GM21825 (cell line): Measurements from ENCODE around the gene SKP1.
"Not testable (repeated sequence)": the region's sequence is repeated elsewhere in the genome, so short reads cannot be mapped to it uniquely, and the experiment has no call there.

ENCODE experiments used
- ATAC-seq: cut with Tn5 transposase; IDR thresholded peaks from one replicate; pipeline ENCODE4 v1.9.1; 2021; ENCODE audit warnings: mild to moderate bottlenecking, moderate library complexity; ENCODE audit not compliant: unreplicated experiment

SKP1 gene

GRCh38 chr5:134176511-134177368, at the start of gene SKP1:
Gene SKP1, minus strand, starts transcription at chr5:134176950. Its CDS starts 2,928 bp downstream, at chr5:134174022.
- ATAC-seq, result peak; percentile 76

DNA sequence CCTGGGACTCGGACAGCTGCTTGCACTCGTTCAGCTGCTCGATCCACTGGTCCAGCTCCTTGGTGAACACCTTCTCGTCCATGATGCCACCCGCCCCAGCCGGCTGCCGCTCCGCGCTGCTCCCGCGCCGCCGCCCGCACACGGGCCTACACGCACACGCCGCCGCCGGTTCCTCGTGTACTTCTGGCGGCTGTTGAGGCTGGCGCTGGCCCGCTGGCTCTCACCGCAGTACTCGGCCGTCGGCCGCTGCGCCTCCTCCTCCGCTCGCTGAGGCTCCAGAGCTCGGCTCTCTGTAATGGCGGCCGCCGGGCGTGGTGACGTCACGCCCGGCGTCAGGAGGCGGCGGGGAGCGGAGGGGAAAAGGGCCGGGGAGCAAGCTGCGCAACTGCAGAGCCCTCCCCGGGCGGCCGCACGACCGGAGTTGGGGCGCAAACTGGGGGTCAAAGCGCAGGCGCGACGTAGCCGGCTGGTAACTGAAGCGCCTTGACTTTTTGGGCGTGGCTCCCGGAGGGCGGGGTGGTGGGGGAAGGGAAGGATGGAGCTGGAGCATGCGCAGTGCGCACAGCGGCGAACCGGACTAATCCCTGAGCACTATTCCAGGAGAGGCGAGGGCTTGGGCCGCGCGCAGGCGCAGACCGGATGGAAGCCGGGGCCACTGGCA, 49.2 kb upstream of the SKP1 start, which contains the start of gene PPP2CA:
TSS of gene PPP2CA (minus strand) at position 294 of the 661 bp plus-strand sequence. CDS start at position 82, 212 bp downstream.
- peak; percentile 74 for ATAC-seq

DNA sequence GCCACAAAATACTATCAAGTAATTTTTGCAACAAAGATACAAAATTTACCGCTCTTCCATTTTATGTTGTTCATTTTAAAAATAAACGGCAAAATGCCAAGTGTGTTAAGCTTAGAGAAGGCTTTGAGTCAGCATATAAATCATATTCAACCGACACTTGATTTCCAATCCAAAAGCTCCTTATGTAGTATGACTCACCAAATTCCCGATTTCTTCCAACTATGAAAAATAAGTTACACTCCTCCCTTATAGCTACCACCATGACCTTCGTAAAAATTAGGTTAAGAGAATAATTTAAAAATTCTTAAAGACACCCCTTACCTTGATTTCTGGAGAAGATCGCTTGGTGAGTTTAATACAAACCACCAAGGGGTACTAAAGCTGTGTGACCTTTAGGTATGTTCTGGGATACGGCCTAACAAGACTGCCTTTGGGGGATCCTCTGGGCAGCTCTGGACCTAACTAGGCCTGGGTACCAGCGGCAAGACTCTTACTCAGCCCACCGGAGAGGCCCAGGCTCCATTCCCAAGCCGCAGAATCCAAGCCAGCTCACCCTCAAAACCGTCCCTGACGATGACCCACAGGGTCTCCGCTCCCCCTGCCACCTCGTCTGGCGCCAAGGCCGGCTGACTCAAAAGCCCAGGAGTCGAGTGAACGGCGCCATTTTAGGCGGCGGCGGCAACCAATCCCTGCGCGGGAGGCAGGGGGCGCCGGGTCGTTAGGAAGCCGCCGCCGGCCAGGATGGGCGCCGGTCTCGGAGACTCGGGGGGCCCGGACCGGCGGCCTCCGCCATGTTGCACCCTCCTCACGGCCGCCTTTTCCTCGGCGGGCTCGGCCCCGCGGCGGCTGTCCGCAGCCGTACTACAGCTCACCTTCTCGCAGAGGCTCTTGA, 48.4 kb upstream of the SKP1 start:
- ATAC-seq, result peak; percentile 37

DNA sequence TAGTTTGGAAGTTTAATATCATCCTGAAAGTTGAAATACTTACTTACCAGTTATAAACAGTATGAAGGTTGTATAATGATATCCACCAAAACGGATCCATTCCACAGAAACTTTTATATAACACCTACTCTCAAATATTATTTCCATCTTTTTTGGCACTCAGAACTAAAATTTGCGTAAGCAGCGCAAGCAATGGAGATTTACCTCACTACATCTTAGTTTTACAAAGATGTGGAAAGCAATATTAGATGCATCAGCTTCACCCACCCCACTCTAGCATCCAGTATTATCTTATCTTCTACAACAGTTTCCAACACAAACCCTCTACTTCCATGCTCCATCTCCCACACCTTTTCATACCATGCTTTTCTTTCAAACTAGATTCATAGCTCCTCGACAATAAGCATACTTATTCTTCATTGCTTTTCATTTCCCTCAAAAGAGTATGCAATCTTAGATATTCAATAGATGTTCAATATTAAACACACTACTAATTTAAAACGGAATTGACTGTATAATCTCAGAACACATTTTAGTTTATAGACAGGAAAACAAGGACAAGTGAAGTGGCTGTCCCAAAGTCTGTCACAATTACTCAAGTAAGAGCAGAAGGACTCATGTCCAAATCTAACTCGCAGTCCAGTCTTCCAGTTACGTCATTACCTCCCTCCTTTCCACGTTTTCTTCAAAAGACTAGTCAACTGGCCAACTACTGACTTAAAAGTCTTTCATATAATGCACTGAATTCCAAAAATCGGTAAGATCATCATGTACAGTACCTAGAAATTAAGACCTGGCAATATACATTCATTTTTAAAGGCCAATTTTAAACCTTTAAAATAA, 46.9 kb upstream of the SKP1 start:
- no peak for ATAC-seq

DNA sequence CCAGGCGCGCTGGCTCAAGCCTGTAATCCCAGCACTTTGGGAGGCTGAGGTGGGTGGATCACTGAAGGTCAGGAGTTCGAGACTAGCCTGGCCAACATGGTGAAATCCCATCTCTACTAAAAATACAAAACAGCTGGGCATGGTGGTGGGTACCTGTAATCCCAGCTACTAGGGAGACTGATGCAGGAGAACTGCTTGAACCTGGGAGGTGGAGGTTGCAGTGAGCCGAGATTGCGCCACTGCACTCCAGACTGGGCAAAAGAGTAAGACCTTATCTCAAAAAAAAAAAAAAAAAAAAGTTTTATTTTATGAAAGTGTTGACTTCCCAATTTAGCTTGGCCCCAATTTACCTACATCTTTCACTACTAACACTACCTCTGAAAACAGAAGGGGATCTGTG, 44.9 kb upstream of the SKP1 start:
- ATAC-seq, result not testable (repeated sequence)

DNA sequence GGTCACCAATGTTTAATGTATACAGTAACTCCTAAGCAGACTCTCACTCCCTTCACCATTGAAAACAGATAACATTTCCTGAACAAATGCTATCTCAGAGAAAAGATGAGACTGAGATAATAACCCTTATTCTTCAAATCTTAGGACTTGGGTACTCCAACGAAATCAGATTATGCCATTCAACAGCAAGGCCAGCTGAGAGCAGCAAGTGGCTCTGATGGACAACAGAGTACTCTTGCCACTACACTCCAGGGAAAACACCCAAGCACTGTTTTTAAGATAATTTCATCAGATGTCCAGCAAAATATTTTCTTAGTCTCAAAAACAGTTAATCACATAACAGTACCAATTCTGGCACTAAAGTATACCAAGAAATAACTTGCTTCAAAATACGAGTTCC, 39.0 kb upstream of the SKP1 start:
- no peak for ATAC-seq

GRCh38 chr5:134211263-134212031, 34.7 kb upstream of the SKP1 start:
- ATAC-seq, result not testable (repeated sequence)

DNA sequence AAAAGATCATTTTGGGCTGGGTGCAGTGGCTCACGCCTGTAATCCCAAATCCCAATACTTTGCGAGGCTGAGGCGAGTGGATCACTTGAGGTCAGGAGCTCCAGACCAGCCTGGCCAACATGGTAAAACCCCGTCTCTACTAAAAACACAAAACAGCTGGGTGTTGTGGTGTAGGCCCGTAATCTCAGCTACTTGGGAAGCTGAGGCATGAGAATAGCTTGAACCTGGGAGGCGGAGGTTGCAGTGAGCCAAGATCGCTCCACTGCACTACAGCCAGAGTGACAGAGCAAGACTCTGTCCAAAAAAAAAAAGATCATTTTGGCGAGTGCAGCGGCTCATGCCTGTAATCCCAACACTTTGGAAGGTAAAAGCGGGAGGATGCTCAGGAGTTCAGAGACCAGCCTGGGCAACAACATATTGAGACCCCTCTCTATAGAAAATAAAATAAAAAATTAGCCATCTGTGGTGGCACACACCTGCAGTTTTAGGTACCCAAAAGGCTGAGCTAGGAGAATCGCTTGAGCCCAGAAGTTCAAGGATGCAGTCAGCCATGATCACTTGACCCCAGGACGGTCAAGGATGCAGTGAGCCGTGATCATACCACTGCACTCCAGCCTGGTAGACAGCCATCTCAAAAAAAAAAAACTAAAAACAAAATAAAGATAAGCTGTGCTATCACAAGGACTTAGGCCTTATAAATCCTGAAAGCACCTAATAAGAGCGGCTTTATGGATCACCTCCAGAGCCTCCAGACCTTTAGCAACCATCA, 32.9 kb upstream of the SKP1 start:
- ATAC-seq, result no peak

- no peak for ATAC-seq
These were observed 30.9 kb upstream of the SKP1 start for GRCh38 chr5:134207696-134208095.

DNA sequence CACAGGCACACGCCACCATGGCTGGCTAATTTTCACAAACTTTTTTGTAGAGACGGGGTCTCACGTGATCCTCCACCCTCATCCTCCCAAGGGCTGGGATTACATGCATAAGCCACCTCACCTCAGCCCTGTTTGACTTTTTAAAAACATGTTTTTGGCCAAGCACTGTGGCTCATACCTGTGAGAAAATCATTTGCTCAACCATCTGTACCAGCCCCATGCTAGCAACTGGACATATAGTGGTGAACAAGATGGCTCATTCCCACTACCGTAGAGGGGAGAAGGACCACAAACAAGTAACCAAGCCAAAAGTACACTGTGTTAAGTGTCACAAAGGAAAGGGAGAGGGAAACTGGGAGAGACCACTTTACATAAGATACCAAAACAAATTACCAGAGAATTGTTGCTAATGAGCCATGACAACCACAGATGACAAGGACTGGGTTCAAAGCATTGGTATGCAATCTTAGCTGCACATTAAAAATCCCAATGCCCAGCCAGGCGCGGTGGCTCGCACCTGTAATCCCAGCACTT, 29.9 kb upstream of the SKP1 start:
- ATAC-seq, result no peak

- no peak for ATAC-seq
These were observed 27.8 kb upstream of the SKP1 start for GRCh38 chr5:134204575-134204974.

DNA sequence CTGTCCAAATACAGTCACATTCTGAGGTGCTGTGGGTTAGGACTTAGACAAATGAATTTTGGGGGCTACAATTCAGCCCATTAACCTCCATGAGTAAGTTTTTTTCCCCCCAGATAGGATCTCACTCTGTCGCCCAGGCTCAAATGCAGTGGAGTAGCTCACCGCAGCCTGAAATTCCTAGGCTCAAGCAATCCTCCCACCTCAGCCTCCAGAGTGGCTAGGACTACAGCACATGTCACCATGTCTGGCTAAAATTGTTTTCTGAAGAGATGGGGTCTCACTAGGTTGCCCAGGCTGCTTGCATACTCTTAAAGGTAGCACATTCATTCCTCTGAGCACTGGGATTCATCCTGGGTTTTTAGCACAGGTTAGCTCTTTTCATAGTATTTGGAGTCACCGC, 26.9 kb upstream of the SKP1 start:
- no peak for ATAC-seq

- no peak for ATAC-seq
These were observed 18.9 kb upstream of the SKP1 start for GRCh38 chr5:134195666-134196065.

- ATAC-seq, result no peak
These were observed 12.3 kb upstream of the SKP1 start for GRCh38 chr5:134189031-134189430.

GRCh38 chr5:134188092-134188491, 11.3 kb upstream of the SKP1 start:
- no peak for ATAC-seq

GRCh38 chr5:134184155-134185135, 7.7 kb upstream of the SKP1 start:
- ATAC-seq, result peak; percentile 84

DNA sequence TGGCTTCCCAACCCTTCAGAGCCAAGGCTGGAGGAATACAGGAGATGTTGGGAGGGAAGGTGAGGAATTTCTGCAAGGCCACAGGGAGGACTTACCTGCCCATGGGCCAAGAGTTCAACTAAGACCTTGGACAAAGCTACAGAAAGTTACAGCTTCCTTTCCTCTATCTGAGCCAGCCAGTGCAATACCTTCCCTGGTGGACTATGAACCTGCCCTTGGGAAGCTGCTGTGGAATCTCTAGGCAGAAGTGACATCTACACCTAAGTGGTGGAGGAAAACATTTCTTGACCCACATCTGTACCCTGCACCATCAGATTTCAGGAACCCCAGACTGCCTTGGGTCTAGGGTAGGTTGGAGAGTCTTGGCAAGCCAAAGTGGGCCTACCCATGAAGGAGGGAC, 6.7 kb upstream of the SKP1 start:
- no peak for ATAC-seq
